GM19467 (cell line): Measurements from ENCODE around the gene NF1.
"Not testable (repeated sequence)": the region's sequence is repeated elsewhere in the genome, so short reads cannot be mapped to it uniquely, and the experiment has no call there.

Experiments used
- ATAC-seq: cut with Tn5 transposase; IDR thresholded peaks from one replicate; pipeline ENCODE4 v1.9.1; 2021; ENCODE audit warnings: mild to moderate bottlenecking, moderate library complexity; ENCODE audit not compliant: unreplicated experiment

The NF1 gene, protein sequence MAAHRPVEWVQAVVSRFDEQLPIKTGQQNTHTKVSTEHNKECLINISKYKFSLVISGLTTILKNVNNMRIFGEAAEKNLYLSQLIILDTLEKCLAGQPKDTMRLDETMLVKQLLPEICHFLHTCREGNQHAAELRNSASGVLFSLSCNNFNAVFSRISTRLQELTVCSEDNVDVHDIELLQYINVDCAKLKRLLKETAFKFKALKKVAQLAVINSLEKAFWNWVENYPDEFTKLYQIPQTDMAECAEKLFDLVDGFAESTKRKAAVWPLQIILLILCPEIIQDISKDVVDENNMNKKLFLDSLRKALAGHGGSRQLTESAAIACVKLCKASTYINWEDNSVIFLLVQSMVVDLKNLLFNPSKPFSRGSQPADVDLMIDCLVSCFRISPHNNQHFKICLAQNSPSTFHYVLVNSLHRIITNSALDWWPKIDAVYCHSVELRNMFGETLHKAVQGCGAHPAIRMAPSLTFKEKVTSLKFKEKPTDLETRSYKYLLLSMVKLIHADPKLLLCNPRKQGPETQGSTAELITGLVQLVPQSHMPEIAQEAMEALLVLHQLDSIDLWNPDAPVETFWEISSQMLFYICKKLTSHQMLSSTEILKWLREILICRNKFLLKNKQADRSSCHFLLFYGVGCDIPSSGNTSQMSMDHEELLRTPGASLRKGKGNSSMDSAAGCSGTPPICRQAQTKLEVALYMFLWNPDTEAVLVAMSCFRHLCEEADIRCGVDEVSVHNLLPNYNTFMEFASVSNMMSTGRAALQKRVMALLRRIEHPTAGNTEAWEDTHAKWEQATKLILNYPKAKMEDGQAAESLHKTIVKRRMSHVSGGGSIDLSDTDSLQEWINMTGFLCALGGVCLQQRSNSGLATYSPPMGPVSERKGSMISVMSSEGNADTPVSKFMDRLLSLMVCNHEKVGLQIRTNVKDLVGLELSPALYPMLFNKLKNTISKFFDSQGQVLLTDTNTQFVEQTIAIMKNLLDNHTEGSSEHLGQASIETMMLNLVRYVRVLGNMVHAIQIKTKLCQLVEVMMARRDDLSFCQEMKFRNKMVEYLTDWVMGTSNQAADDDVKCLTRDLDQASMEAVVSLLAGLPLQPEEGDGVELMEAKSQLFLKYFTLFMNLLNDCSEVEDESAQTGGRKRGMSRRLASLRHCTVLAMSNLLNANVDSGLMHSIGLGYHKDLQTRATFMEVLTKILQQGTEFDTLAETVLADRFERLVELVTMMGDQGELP (N-terminal part only)

DNA sequence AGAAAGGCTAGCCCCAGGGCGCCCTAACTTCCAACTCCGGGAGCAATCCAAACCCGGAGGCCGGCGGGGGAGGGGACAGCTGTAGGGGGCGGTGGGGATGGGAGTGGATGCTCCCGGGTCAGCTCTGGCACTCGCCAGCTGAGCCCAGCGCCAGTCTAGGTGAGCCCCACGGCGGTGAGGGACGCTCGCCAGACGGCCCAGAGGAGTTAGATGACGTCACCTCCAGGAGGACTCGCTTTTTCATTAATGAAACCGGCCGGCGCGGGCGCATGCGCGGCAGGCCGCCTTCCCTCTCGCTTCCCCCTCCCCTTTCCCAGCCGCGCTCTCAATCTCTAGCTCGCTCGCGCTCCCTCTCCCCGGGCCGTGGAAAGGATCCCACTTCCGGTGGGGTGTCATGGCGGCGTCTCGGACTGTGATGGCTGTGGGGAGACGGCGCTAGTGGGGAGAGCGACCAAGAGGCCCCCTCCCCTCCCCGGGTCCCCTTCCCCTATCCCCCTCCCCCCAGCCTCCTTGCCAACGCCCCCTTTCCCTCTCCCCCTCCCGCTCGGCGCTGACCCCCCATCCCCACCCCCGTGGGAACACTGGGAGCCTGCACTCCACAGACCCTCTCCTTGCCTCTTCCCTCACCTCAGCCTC, at the start of gene NF1:
Gene NF1, plus strand, starts transcription at position 378 of the 636 bp plus-strand sequence. CDS start 333 bp downstream, outside the sequence.
- peak; percentile 81 for ATAC-seq

- not testable (repeated sequence) for ATAC-seq
These were observed 47.8 kb upstream of the NF1 start for GRCh38 chr17:31046856-31047425.

- ATAC-seq = no peak
These were observed 46.6 kb upstream of the NF1 start for GRCh38 chr17:31048142-31048541.

DNA sequence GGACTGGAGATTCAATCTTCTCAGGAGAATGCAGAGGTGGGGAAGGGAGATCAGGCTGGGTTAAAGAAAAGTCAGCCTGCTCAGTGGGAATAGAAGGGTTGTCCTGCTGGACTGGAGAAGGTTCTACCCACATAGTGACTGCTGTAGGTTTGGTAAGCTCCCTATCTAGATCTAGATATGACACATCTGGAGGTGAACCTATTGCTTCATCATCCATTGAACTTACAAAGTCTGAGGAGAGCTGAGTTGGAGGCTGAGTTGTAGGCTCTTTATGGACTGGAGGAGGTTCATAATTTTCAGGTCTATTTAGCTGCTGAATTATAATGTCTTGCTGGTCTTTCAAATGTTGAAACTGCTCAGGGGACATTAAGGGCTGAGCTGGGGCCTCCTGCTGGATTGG, 46.0 kb upstream of the NF1 start:
- ATAC-seq = no peak

DNA sequence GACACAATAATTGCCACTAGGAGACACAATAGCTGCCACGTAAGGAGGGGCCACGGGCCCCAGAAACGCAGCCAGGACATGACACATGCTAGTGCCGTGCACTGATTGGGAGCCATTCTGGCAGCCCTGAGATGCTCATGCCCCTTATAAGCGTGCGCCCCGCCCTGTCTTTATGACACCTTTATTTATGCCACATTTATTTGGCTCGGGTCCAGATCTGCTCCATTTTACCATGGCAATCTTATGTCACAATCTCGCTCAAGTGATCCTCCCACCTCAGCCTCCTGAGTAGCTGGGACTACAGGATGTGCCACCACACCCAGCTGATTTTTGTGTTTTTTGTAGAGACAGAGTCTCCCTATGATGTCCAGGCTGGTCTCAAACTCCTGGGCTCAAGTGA, 43.8 kb upstream of the NF1 start:
- ATAC-seq = no peak

GRCh38 chr17:31051506-31051905, 43.3 kb upstream of the NF1 start:
- ATAC-seq = no peak

GRCh38 chr17:31052187-31052889, 42.4 kb upstream of the NF1 start:
- ATAC-seq = no peak

GRCh38 chr17:31053071-31053470, 41.7 kb upstream of the NF1 start:
- no peak for ATAC-seq

DNA sequence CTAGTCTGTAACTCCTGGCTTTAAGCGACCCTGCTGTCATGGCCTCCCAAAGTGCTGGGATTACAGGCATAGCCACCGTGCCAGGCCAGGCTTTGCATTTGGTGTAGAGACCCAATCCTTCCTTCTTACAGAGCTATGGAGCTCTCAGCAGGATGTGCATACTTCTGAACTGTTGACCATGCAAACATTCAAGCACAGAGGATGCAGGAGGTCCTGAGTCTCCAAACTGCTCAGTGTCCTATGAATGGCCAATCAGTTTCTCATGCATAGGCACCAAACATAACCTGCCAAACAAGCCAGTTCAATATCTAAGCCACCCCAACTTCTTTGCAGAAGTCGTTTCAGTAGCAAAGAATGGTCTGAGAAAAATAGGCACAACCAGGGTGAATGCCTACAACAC, 40.0 kb upstream of the NF1 start:
- ATAC-seq = no peak

GRCh38 chr17:31058976-31059375, 35.8 kb upstream of the NF1 start:
- no peak for ATAC-seq

DNA sequence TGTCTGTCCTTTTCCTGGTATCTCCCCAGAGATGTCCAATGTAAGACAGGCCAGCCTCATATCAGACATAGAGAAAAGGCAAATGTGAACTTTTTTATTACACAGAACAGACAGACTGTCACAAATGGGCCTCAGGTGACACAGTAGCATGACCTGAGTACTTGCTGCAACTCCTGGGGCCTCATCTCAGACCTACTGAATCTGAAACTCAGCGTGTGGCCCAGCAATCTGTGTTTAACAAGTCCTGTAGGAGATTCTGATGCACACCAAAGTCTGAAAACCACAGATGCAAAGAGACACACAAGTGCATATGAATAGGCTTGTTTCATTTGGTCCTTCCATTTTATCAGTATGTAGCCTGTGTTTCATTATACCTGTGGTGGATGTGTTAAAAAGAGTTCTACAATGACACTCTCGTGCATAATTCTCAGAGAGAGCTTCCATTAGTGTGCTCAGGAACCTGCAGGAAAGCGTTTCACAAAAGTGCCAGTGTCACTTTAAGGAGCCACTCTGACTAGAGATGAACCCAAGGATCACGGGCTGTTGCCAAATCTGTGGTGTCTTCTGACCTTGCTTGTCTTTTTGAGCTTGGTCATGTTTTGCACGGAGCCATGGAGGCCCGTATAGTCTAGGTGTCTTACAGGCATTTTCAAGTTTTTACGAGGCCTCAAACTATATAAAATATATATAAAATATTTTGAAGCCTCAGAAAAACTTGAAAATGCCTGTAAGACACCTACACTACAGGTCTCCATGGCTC, 33.8 kb upstream of the NF1 start:
- ATAC-seq = no peak

GRCh38 chr17:31061678-31062077, 33.1 kb upstream of the NF1 start:
- ATAC-seq = no peak

GRCh38 chr17:31062346-31062745, 32.4 kb upstream of the NF1 start:
- no peak for ATAC-seq

DNA sequence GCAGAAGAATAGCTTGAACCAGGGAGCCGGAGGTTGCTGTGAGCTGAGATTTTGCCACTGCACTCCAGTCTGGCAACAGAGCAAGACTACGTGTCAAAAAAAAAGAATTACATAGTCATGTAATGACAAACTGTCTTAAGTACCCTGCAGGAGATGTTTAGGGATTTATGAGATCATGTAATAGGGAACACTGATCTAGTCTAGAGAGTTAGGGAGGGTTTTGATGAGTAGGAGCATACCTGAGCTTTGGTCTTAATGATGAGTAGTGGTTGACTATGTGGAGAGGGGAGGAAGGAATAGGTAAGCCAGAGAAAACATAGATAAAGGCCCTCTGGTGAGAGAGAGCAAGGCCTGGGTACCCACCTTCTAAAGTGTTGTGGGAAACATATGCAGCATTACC, 30.1 kb upstream of the NF1 start:
- ATAC-seq = no peak

DNA sequence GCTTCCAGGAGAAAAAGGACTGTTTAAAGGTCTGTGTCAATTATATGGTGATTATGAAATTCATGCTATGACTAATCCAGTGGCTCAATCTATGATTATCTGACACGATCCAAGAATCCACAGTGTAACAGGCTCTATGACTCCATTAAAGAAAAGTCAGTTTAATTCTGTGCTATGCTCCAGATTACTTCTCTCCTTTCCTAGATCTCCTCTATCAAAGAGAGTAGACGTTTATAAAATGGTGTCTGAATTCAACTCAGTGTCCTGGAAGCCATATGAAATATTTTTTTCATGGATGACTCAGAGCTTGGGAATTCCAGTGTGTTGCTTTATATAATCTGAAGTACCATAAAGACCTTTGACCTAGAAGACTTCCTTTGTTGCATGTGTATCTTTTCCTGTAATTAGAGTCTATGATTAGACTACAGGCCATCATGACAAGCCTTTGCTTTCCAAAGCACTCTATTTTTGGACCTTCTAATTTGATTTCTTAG, 27.0 kb upstream of the NF1 start:
- no peak for ATAC-seq

- no peak for ATAC-seq
These were observed 26.5 kb upstream of the NF1 start for GRCh38 chr17:31068291-31068690.

DNA sequence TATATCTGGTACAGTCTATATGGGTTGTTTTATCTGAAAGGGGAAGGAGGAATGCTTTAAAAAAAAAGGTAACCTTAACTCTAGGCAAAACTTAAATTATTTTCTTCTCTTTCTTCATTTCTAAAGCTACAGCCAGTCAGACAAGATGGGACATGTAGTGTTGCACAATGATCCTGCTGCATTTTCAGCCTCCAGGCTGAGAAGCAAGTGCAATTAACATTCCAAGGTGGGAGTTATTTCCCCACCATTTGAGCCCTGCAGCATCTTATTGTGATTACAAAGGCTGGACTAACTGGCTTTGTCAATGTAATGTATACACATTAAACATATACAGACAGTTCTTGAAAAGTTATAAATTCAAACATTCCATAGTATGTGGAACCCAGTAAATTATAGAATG, 22.6 kb upstream of the NF1 start:
- ATAC-seq = no peak

- ATAC-seq = no peak
These were observed 21.4 kb upstream of the NF1 start for GRCh38 chr17:31073411-31073810.
